HEK293T (cell line): Measurements from ENCODE around the gene ZNF460.

Source experiments
- CTCF ChIA-PET: fragments of 350-600 bp; formaldehyde crosslinking; extraction: SDS; loops from one replicate; lab custom pipeline; 2021; ENCODE audit warnings: antibody characterized with exemption, inconsistent platforms; lab: Yijun Ruan, JAX
- POLR2A ChIA-PET: fragments of 350-600 bp; formaldehyde crosslinking; extraction: SDS; loops from one replicate; lab custom pipeline; 2020; ENCODE audit warnings: antibody characterized with exemption, inconsistent platforms; lab: Yijun Ruan, JAX
- DNase-seq: peaks from one replicate; pipeline ENCODE4 v3.0.0; 2012; ENCODE audit warnings: mixed read lengths; ENCODE audit errors: extremely low spot score
- ARNT ChIP-seq: fragments of 450-650 bp; IDR thresholded peaks from 2 replicates; pipeline ENCODE4 v1.6.1; 2017; ENCODE audit warnings: mild to moderate bottlenecking
- BHLHE40 ChIP-seq: fragments of 450-650 bp; IDR thresholded peaks from 2 replicates; pipeline ENCODE4 v1.6.1; 2016; ENCODE audit warnings: mild to moderate bottlenecking, moderate library complexity, borderline replicate concordance
- CTBP1 ChIP-seq: fragments of 450-650 bp; IDR thresholded peaks from 2 replicates; pipeline ENCODE4 v1.6.1; 2016; ENCODE audit warnings: borderline replicate concordance
- ELF4 ChIP-seq: fragments of 450-650 bp; IDR thresholded peaks from 2 replicates; pipeline ENCODE4 v1.6.1; 2017; ENCODE audit warnings: antibody characterized with exemption
- FOXA1 ChIP-seq: fragments of 450-650 bp; IDR thresholded peaks from 2 replicates; pipeline ENCODE4 v1.6.1; 2016; ENCODE audit warnings: mild to moderate bottlenecking
- FOXK2 ChIP-seq: fragments of 450-650 bp; IDR thresholded peaks from 2 replicates; pipeline ENCODE4 v1.6.1; 2016; ENCODE audit warnings: mild to moderate bottlenecking
- FOXM1 ChIP-seq: fragments of 450-650 bp; IDR thresholded peaks from 2 replicates; pipeline ENCODE4 v1.6.1; 2017; ENCODE audit warnings: mild to moderate bottlenecking, borderline replicate concordance
- HDGF ChIP-seq: fragments of 450-650 bp; IDR thresholded peaks from 2 replicates; pipeline ENCODE4 v1.6.1; 2017; ENCODE audit warnings: antibody characterized with exemption, borderline replicate concordance
- L3MBTL2 ChIP-seq: fragments of 450-650 bp; conservative IDR thresholded peaks from 2 replicates; pipeline ENCODE4 v1.6.1; 2016; ENCODE audit warnings: mild to moderate bottlenecking
- LEF1 ChIP-seq: fragments of 450-650 bp; IDR thresholded peaks from 2 replicates; pipeline ENCODE4 v1.6.1; 2017; ENCODE audit warnings: mild to moderate bottlenecking, borderline replicate concordance
- NFRKB ChIP-seq: fragments of 450-650 bp; IDR thresholded peaks from 2 replicates; pipeline ENCODE4 v1.6.1; 2016; ENCODE audit warnings: mild to moderate bottlenecking, moderate library complexity
- SP1 ChIP-seq: fragments of 450-650 bp; IDR thresholded peaks from 2 replicates; pipeline ENCODE4 v1.6.1; 2017
- SUZ12 ChIP-seq: fragments of 450-650 bp; IDR thresholded peaks from 2 replicates; pipeline ENCODE4 v1.6.1; 2016; ENCODE audit warnings: mild to moderate bottlenecking
- TARDBP ChIP-seq: fragments of 450-650 bp; IDR thresholded peaks from 2 replicates; pipeline ENCODE4 v1.6.1; 2016
- ZNF384 ChIP-seq: fragments of 450-650 bp; IDR thresholded peaks from 2 replicates; pipeline ENCODE4 v1.6.1; 2016
- TF ChIP-seq, protein P1 (sequence below): fragments of 450-650 bp; IDR thresholded peaks from 2 replicates; pipeline ENCODE4 v1.6.1; 2016

ZNF460 gene

DNA sequence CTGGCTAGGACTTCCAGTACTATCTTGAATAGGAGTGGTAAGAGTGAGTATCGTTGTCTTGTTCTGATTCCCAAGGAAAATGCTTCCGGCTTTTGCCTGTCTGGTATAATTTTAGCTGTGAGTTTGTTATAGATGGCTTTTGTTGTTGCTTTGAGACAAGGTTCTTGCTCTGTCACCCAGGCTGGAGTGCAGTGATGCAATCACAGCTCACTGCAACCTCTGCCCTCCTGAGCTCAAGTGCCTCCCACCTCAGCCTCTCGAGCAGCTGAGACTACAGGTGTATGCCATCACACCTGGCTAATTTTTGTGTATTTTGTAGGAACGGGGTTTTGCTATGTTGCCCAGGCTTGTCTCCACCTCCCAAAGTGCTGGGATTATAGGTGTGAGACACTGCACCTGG is 33.9 kb downstream of the ZNF460 start:
- DNase-seq: no peak
- POLR2A ChIA-PET: no interaction called here
- CTCF ChIA-PET: no interaction called here
- TF ChIP-seq, protein P1, sequence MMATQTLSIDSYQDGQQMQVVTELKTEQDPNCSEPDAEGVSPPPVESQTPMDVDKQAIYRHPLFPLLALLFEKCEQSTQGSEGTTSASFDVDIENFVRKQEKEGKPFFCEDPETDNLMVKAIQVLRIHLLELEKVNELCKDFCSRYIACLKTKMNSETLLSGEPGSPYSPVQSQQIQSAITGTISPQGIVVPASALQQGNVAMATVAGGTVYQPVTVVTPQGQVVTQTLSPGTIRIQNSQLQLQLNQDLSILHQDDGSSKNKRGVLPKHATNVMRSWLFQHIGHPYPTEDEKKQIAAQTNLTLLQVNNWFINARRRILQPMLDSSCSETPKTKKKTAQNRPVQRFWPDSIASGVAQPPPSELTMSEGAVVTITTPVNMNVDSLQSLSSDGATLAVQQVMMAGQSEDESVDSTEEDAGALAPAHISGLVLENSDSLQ: no peak
- no peak for TF ChIP-seq SUZ12
- no peak for TF ChIP-seq TARDBP
- TF ChIP-seq FOXA1: no peak
- TF ChIP-seq CTBP1: no peak
- TF ChIP-seq FOXM1: no peak
- no peak for TF ChIP-seq ARNT
- no peak for TF ChIP-seq LEF1
- no peak for TF ChIP-seq L3MBTL2
- TF ChIP-seq ZNF384: no peak
- TF ChIP-seq NFRKB: no peak
- TF ChIP-seq SP1: no peak
- no peak for TF ChIP-seq HDGF
- no peak for TF ChIP-seq ELF4
- TF ChIP-seq BHLHE40: no peak
- TF ChIP-seq FOXK2: no peak

DNA sequence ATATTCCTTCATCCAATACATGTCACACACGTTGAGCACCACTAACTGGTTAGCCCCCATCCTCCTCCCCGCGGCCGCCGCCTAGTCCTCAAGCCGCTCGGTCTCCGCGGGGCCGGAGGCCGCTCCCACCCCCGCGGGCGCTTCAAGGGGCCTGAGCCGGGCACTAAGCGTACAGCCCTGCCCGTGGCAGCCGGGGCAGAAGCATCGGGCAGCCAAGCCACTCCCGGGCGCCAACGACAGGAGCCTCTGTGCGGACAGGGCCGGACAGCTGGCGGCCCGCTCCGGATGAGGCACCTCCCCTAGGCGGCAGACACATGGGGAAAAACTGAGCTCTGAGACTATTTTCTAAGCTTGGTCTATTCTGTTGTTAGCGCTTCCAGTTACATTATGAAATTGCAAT is 37.2 kb downstream of the ZNF460 start:
- POLR2A ChIA-PET: no interaction called here
- no peak for DNase-seq
- CTCF ChIA-PET: no interaction called here
- no peak for TF ChIP-seq HDGF
- TF ChIP-seq L3MBTL2: no peak
- TF ChIP-seq TARDBP: no peak
- TF ChIP-seq SUZ12: no peak
- TF ChIP-seq ZNF384: no peak
- TF ChIP-seq BHLHE40: no peak
- no peak for TF ChIP-seq FOXA1
- TF ChIP-seq ARNT: no peak
- TF ChIP-seq FOXM1: no peak
- TF ChIP-seq, protein P1: no peak
- no peak for TF ChIP-seq ELF4

DNA sequence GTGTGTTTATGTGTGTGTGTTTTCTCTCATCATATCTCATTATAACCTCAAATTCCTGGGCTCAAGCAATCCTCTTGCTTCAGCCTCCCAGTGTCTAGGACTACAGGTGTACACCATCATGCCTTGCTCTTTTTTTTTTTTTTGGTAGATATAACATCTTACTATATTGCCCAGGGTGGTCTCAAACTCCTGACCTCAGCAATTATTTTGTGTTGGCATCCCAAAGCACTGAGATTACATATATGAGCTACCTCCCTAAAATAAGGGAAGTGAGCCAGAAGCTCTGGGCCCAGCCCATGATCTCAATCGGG is 39.5 kb downstream of the ZNF460 start:
- POLR2A ChIA-PET: interaction anchor here (1.1 kb wide), 1 partner anchor 31 kb away, joined by 3 read pairs; the partner anchor contains the start of gene ZNF304
- TF ChIP-seq LEF1 (no peak), FOXK2 (no peak), SUZ12 (no peak), NFRKB (no peak), ARNT (no peak), ZNF384 (no peak), CTBP1 (no peak), TARDBP (no peak)
- TF ChIP-seq, protein P1: no peak
- CTCF ChIA-PET: no interaction called here
- no peak for DNase-seq

DNA sequence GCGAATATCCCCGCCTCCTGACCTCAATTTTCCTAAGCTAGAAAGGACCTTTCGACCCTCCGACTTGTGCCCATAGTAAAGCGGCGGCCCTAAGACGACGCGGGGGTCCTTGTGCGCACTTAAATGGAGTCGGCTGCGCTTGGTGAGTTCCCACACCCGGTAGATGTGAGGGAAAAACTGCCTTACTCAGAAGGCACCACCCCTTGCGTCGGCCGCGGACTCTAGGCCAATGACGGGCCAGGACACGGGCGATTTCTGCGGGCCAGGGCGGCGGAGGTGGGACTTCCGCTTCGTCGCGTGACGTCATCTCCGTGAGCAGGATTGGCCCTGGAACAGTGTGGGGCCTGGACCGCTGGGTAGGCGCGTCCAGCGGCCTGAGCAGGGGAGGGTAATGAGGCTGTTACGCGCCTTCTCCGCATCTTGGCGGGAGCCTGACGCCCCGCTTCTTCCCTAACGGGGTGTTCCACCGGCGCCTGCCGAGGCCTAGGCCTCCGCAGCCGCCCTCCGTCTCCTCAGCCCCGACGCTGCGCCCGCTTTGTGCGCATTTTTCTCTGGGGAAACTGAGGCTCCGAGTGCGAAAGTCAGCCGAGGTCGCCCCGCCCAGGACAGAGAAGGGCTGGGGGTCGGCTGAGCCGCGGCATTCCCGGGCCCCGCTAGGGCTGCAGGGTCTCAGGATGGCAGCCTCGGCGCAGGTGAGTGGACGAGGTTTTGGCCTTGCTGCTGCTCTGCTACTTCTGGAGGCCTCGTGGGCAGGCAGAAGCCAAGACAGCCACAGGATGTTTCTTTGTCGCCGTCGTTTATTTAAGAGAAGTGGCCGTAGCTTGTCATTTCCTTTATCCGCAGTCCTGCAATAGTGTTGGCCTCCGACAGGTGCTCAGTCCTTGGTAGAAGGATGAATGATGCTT is 40.1 kb downstream of the ZNF460 start, which contains the start of gene ZNF543:
Gene ZNF543 (plus strand): TSS at position 293 of the 905 bp plus-strand sequence. CDS start 382 bp downstream, at position 675.
- ChIA-PET POLR2A (interaction anchor here (1.1 kb wide), 1 partner anchor 30 kb away, joined by 3 read pairs; the partner anchor contains the start of gene ZNF304), CTCF (no interaction called here)
- TF ChIP-seq L3MBTL2 (peak; percentile 48), LEF1 (no peak)

DNA sequence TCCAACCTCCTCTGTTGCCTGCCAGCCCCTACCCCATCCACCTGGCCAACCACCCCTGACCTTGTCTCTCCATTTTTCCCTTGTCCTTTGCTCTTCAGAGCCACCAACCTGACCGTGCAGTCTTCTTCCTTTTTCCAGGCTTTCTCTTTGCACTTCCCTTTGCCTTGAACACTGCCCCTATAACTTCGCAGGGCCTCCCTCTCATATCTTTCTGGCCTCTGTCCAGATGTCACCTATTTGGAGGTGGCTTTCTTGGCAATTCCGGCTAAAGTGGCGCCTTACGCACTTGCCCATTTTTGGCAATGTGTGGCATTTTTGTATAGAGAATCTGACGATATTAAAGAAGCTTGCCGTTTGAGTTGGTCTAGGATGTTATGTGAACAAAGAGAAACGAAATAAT is 40.8 kb downstream of the ZNF460 start:
- no peak for DNase-seq
- ChIA-PET CTCF (no interaction called here), POLR2A (interaction anchor here (1.2 kb wide), 1 partner anchor 14 kb away, joined by 4 read pairs; no protein-coding TSS in a partner anchor)
- TF ChIP-seq ELF4 (no peak), TARDBP (no peak), HDGF (no peak), FOXK2 (no peak), ARNT (no peak), L3MBTL2 (no peak), CTBP1 (no peak), NFRKB (no peak), SP1 (no peak), LEF1 (no peak), FOXA1 (no peak), FOXM1 (no peak), SUZ12 (no peak), BHLHE40 (no peak), ZNF384 (no peak)
- TF ChIP-seq, protein P1: no peak

More for the DNA sequence above, 40.1 kb downstream of the ZNF460 start, which contains the start of gene ZNF543:
- peak; percentile 95 for DNase-seq

DNA sequence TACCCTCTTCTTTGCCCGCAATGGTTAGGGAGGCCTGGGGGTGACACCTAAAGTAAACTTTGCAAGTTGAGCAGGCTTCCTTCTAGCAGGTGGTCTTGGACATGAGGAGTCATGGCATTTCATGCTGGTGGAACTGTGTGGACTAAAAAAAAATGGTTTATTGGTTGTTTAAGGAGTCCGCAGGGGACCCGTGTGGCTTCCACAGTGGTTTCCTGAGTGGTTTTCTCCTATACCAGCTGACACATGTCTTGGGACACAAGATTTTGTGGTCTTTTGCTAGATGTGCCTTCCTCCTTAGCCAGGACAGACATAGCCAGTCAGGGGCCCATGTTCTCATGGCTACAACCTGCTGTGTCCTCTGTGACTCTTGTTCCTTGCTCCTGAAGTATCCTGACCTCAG is 41.5 kb downstream of the ZNF460 start:
- ChIA-PET CTCF (no interaction called here), POLR2A (interaction anchor here (1.2 kb wide), 1 partner anchor 13 kb away, joined by 4 read pairs; no protein-coding TSS in a partner anchor)
- no peak for DNase-seq
- TF ChIP-seq ELF4 (no peak), FOXK2 (no peak), SP1 (no peak), ARNT (no peak), L3MBTL2 (no peak), ZNF384 (no peak), TARDBP (no peak), CTBP1 (no peak), LEF1 (no peak), NFRKB (no peak), FOXM1 (no peak)
- TF ChIP-seq, protein P1: no peak
